BJ (cell line): ENCODE results near the gene DGCR6L. TPM values are rescaled to one million over a fixed set of nuclear protein-coding genes. Genes with fewer than 3 reads are reported as not detected.
"Not testable (repeated sequence)": the region's sequence is repeated elsewhere in the genome, so short reads cannot be mapped to it uniquely, and the experiment has no call there.

Source experiments
- CTCF ChIA-PET: fragments of 350-600 bp; formaldehyde crosslinking; extraction: SDS; loops from one replicate; lab custom pipeline; 2021; ENCODE audit warnings: antibody characterized with exemption, inconsistent platforms; lab: Yijun Ruan, JAX
- POLR2A ChIA-PET: fragments of 300-600 bp; sonication (Branson Sonifier 250); formaldehyde crosslinking; extraction: SDS; loops from one replicate; lab custom pipeline; 2021; ENCODE audit warnings: antibody characterized with exemption; lab: Charles Lee
- DNase-seq: peaks from one replicate; pipeline ENCODE4 v3.0.0-alpha.2; 2011; ENCODE audit warnings: low read depth
- H3K27me3 ChIP-seq: 2 replicates; pipeline ENCODE4 v1.6.0; 2011; ENCODE audit warnings: low read length; ENCODE audit not compliant: control insufficient read depth, insufficient read depth
- H3K36me3 ChIP-seq: 2 replicates; pipeline ENCODE4 v1.5.1; 2011; ENCODE audit warnings: low read length; ENCODE audit not compliant: control insufficient read depth, insufficient read depth
- H3K4me3 ChIP-seq: 2 replicates; pipeline ENCODE4 v1.5.1; 2011; ENCODE audit warnings: low read depth, mild to moderate bottlenecking, control low read depth, low read length
- CTCF ChIP-seq: IDR thresholded peaks from 2 replicates; pipeline ENCODE4 v1.5.1; 2011; ENCODE audit warnings: low read depth, mild to moderate bottlenecking, control low read depth, inconsistent platforms, low read length, moderate library complexity; ENCODE audit not compliant: insufficient read depth
- polyA plus RNA-seq: library from polyadenylated mRNA; depleted of rRNA; stranded (reverse); fragments of >200 nt; gene quantifications from 2 replicates; pipeline ENCODE4 v1.2.3, GENCODE V29; 2011

DGCR6L gene
- polyA plus RNA-seq, 1 experiment = 65.8 TPM

DNA sequence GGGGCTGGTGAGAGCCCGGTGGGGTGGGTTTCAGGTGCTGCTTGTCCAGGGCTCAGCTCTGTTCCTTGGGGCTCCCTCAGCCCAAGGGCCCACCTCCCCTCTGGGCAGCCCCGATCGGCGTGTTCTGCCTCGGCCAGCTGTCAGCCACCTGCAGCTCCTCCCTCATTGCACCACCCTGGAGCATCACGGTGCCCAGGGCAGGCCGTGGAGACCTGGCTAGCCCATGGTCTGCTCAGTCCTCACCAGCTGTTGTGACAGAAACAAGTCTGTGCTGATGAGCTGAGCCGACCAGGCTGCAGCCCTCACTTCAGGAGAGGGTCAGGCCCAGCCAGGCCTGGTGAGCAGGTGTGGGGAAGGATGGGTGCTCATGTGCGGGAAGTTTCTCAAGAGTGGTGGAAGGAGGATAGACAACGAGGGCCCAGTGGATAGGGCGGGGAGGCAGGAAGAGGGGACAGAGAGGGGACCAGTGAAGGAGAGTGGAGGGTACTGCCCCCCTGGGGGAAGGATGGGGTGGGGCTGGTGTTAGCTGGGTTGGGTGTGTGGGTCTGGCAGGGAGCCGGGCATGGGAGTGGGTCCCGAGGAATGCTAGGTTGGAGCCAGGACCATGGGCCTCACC, 35.3 kb downstream of the DGCR6L start:
- ChIA-PET POLR2A (no interaction called here), CTCF (interaction anchor here (0.8 to 6.5 kb wide), 7 partner anchors 9 to 129 kb away, joined by 3 to 91 read pairs (median 5); no protein-coding TSS in a partner anchor)
- H3K4me3 ChIP-seq = no peak overlapping the region
- no peak for TF ChIP-seq CTCF
- no peak for DNase-seq
- H3K36me3 ChIP-seq = no peaks in the 10 kb centered on the region
- H3K27me3 ChIP-seq = no peaks in the 10 kb centered on the region; the same call in 1 of the 2 replicates

- ChIA-PET CTCF (interaction anchor here (0.7 to 6.5 kb wide), 7 partner anchors 8 to 128 kb away, joined by 3 to 91 read pairs (median 5); no protein-coding TSS in a partner anchor), POLR2A (no interaction called here)
- DNase-seq = no peak
- no peak overlapping the region for H3K4me3 ChIP-seq
- no peaks in the 10 kb centered on the region; the same call in 1 of the 2 replicates for H3K27me3 ChIP-seq
- no peaks in the 10 kb centered on the region for H3K36me3 ChIP-seq
- no peak for TF ChIP-seq CTCF
Measured at GRCh38 chr22:20283674-20284066, 36.2 kb downstream of the DGCR6L start.

- DNase-seq = no peak
- no peak for TF ChIP-seq CTCF
- Histone ChIP-seq H3K27me3 (no peaks in the 10 kb centered on the region; the same call in 1 of the 2 replicates), H3K36me3 (no peaks in the 10 kb centered on the region), H3K4me3 (no peak overlapping the region)
- ChIA-PET CTCF (interaction anchor here (0.7 to 6.5 kb wide), 5 partner anchors 12 to 128 kb away, joined by 3 to 91 read pairs (median 8); no protein-coding TSS in a partner anchor), POLR2A (no interaction called here)
Measured at GRCh38 chr22:20282901-20283673, 36.8 kb downstream of the DGCR6L start.

DNA sequence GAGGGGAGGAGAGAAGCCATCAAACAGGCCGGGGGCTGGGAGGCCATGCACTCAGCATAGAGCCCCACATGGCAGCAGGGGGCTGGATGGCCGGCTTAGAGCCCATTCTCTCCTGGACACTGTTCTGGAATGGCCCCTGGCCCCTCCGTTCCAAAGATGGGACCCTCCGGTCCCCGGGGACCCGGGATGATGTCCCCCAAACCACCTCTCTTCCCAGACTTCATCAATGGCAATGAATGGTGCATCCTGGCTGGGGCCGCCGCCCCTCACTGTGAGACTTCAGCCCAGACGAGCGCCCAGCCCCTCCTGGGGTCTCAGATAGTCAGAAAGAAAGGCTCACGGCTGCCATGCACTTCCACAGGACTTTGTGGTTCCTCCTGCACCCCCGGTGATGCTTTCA, 38.0 kb downstream of the DGCR6L start:
- Histone ChIP-seq H3K36me3 (no peaks in the 10 kb centered on the region), H3K4me3 (no peak overlapping the region), H3K27me3 (no peaks in the 10 kb centered on the region; the same call in 1 of the 2 replicates)
- CTCF ChIA-PET = interaction anchor here (1.8 to 6.5 kb wide), 3 partner anchors 11 to 127 kb away, joined by 3 to 91 read pairs (median 19); no protein-coding TSS in a partner anchor
- no peak for TF ChIP-seq CTCF
- DNase-seq = no peak
- POLR2A ChIA-PET = no interaction called here

- POLR2A ChIA-PET, H3K27me3 ChIP-seq, DNase-seq, H3K4me3 ChIP-seq, H3K36me3 ChIP-seq: not testable (repeated sequence)
- CTCF ChIA-PET = interaction anchor here (1.8 to 6.5 kb wide), 2 partner anchors 14 to 126 kb away, joined by 3 to 91 read pairs; no protein-coding TSS in a partner anchor
Measured at GRCh38 chr22:20281473-20281872, 38.4 kb downstream of the DGCR6L start.
